ENCODE results near the gene MYH7.
A peak's percentile ranks its signal among the peaks of the same experiment; 100 is the strongest.
"Not testable (repeated sequence)": the region's sequence is repeated elsewhere in the genome, so short reads cannot be mapped to it uniquely, and the experiment has no call there.

Gene MYH7

DNA sequence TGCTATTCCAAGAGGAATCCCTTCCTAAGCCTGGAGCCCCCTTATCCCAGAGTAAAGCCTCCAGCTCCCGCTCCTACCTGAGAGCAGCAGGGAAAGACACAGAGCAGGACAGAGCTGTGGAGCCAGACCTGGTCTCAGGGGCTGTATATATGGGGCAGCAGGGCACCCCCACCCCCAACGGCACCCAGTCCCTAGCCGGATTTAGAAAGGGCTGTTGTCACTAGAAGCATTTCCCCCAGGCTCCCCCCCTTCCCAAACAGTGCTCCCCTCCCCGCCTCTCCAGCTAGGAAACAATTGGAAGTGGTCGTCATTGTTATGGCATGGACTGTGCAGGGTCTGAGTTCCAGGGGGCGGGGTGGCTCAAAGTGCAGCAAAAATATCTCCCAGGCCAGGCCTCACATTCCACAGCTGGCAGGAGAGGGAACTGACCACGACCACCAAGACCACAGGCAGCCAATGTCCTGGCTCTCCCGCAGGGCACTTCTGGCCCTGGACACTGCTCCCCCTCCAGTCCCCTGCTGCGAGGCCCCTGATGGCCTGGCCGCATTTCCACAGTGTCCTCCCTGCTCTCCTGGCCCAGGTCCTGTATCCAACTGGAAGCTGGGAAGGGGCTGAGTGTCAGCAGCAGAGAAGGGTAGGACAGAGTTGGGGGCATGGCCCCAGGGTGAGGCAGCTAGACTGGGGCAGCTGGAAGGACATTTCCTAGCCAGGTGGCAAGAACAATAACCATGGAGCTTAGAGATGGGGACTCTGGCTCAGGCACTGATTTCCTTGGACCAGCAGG, at the start of gene MYH7:
MYH7 (minus strand) TSS at position 118 of the 784 bp plus-strand sequence. CDS start 1,928 bp downstream, outside the sequence.
- DNase-seq, result no peak

DNA sequence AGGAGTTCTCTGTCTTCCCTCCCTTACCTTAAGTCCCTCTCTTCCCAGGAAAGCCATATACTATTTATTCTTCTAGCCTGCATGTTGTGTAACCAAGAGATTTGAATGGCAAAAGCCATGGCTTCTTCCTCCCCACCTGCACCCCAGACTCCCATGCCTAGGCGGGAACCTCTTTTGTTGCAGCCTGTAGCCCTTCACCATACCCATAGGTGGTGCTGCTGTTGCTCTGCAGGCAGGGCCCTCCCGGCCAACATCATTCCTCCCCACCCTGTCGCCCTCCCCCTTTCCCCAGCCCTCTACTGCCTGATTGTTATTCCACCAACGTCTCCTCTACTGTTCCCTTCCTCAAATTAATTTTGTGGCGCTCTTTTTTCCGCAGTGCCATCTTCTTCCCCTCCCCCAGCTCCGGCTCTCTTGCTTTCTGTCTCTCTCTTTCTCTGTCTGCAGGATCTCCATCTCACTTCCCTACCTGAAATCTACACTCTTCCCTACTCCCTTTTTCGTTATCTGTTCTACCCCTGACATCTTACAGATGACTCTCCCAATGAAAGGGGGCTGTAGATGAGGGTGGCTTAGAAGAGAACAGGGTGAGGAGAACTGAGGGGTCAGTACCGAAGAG, 47.9 kb upstream of the MYH7 start:
- DNase-seq, result peak; percentile 14

DNA sequence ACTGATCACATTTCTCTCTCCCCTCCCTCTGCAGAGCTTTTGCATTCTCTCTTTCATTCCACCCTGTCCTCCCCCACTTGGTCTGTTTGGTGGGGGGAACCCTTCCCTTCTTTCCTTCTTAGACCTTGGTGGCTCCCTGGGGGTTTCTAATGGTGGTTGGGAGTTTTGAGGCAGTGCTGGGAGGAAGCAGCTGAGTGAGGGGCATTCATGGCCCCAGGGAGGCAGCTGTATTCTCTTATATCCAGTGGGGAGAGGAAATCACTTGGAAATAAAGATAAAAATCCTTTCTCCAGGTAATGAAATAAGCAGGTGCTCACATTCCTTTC, 47.3 kb upstream of the MYH7 start:
- no peak for DNase-seq

DNA sequence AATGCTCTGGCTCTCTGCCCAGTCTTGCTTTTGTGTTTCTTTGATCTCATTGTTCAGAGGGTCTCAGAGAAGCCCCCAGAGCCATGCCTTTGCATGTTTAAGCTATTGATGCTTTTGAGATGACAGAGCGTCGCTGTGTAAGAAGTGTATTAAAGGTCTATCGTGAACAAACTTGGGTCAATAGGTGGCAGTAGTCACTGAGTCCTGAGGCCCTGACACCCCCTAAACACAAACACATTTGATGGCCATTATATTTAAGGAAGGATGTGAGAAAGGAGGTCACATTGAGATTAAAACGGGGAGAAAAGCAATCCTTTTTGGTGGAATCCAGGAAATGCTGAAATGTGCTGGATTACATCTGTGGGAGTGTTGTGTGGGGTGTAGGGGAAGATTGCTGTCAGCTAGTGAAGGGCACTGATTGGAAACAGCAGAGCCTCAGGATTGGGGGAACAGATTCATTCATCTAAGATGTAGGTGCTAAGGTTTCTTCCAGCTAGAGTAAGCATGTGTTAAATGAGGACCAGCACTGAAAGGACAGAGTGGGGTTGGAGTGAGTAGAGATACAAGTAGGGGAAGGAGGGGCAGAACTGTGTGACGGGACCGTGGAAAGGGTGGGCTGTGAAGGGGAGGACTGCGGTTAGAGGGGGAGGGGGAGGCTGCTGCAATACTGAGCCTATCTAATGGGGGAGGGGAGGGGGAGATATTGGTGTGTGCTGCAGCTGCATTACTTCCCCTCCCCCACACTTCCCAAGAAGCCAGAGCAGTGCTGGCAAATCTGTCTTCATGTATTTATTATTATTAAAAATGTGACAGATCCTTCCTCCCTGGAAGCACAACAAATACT, 46.7 kb upstream of the MYH7 start:
- DNase-seq, result no peak

DNA sequence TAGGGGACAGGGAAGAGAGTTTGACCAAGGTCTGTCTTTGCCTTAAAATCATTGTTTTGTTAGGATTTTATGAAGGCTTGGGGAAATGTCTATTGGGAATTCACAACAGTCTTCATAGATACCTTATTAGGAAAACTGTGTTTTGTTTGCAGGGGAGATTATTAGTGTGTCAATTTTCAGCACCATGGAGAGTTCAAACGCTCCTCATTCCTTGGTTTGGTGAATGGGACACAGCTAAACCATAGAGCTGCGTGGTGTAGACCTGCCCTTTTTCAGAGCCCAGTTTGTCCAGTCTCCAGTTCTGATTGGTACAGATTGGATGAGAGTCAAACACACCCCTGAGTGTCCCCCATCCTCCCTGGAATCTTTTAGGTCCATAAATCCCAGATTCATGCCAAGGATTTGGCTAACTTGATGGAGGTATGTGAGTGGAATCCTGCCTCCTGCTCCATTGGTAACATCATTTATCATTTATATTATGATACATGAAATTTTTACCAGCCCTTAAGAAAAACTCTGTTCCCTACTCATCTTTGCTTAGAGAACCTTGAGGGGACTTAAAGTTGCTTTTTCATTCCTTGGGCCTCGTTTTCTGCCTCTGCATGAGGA, 46.0 kb upstream of the MYH7 start:
- DNase-seq, result no peak

DNA sequence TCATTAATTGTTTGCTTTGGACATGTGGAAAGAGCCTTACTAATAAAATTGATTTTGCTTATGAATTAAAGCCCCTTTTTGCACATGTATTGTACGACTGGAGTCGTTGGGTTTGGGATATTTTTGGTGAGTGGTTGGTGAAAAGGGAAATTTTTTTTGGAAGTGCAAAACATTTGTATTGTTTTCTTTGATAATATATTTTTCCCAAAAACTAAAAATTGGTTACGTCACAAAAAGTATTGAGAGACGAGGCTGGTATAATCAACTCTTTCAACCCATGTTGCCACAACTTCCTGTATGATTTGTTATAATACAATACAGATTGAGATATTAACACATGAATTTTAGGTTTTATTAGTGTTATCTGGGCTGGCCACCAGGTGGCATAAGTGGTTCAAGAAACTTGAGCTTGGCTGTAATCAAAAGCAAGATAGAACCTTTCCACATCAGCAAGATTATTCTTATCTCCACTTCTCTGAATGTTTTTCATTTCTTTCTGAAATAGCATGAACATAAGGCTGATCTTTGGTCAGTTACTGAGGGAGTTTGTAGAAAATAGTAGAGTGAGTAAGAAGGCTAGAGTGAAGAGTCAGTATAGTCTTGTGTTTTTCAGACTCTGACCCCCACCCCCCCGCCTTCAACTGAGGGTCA, 42.8 kb upstream of the MYH7 start:
- DNase-seq, result peak; percentile 69

DNA sequence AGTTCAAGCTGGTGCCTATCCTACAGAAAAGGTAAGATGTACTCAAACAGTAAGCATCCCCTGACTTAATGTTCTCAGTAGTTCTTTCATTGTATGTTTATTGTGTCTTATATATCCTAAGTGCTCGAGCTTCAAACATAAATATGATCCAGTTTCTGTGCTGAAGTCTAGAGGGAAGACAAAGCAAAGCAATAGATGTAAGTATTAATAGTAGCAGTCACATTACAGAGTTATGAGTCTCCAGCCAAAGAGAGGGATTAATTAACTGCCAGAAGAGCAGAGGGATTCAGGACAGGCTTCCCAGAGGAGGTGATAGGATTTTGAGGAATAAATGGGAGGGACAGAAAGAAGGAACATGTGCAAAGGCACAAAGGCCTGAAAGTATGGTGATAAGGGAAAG, 35.5 kb upstream of the MYH7 start:
- no peak for DNase-seq

DNA sequence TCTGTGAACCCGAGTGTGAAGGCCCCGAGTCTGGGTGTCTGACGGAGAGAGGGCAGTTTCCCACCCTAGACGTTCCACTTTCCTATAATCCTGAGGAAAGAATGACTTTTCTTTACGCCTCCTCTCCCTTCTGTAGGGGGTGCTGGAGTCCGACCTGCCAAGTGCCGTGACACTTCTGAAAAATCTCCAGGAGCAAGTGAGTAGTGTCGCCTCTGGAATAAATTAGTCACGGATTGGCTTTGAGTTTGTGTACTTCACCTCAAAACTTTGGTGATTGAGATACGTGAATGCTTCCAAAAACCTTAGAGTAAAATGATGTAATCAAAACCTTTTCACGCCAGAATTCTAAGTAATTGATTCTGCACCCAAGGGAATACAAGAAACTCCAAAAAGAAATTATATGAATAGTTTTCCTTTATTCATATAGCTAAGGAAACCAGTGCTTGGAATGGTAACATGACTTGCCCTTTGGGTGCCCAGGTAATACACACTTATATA, 34.5 kb upstream of the MYH7 start:
- no peak for DNase-seq

DNA sequence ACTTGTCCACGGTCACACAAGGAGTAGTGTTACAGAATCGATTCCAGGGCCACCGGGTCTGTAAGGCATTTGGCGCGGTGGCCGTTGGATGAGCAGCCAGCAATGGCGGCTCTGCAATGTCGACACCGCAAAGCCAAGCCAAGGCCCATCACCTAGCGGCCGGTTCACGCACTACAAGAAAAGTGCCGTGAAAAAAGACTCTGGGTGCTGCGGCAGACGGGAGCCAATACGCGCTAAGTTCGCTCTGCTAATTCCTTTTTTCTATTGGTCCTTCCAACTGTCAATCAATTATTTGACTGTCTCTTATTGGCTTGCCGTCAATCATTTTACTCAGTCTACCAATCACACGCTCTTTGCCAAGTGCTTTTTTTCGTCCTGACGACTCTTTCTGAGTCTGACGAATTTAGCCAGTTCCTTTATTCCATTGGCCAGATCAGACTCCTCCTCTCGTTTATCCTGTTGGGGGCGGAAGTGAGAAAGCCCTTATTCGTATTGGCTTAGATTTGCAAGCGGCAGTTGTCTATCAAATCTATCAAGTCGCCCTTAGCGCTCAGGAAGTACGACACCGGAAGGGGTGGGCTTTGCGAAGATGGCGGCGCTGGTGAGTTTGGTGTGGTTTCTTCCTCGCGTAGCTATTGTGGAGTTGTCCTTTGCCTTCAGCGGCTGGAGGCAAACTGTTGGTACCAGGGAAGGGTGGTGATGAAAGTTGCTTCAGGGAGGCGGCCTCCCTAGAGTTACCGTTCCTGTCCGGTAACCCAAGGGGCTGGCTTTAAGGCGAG, 33.9 kb upstream of the MYH7 start, which contains the start of gene NGDN:
NGDN (plus strand) TSS at position 577 of the 779 bp plus-strand sequence; CDS start at position 590, 13 bp downstream.
- peak; percentile 97 for DNase-seq

DNA sequence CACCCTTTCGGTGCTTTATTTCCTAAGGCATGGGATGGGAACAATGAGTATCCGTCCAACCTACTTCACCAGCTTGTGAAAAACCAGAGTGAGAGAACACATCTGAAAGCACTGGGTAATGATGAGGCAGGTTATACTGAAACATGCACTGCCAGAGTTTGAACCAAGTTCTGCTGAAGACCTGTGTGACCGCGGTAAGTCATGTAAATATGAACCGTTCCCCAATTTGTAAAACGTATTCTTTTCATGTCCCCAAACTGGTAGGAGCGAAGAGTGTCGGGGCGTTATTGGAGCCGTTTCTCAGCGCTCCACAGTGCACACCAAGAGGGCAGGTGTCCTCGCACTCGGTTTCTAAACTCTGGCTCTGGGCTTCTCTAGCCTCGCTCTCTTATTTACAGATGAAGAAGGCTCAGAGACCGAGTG, 33.3 kb upstream of the MYH7 start:
- no peak for DNase-seq

DNA sequence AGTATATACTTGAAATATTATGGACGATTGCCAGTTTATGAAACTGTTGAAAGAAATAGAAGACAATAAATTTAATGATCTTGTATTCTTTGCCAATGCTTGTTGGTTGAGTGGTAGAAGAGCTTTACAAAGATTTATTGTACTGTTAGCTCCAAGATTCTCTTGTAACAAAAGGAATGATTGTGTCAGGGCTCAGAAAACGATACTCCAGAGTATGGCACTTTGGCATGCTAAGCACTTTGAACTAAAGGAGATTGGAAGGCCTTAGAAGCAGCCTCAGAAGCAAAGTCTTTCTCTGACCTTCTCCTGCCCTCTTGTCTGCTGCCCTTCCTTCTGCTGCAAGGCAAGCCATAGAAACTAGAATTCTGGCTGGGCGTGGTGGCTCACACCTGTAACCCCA, 29.8 kb upstream of the MYH7 start:
- DNase-seq, result no peak

DNA sequence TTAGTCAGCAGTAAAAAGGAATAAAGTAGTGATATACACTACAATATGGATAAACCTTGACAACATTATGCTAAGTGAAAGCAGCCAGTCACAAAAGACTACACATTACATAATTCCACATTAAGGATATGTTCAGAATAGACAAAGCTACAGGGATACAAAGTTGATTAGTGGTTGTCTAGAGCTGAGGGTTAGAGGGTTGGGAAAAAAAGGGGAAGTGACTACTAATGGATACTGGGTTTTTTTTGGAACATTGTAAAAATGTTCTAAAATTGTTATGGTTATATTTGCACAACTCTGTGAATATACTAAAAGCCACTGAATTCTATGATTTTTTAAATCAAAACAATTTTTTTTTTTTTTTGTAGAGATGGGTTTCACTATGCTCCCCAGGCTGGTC, 29.2 kb upstream of the MYH7 start:
- DNase-seq, result no peak

DNA sequence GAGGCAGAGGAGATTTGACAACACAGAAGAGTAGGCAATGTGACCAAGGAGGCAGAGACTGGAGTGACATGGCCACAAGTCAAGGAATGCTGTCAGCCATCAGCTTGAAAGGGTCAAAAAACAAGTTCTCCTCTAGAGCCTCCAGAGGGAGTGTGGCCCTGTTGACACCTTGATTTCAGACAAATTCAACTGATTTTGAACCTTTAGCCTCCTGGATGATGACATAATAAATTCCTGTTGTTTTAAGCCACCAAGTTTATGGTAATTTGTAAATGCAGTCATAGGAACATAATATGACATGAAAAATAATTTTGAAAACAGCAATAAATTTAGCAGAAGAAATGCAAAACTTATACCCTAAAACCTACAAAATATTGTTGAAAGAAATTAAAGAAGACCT, 25.5 kb upstream of the MYH7 start:
- DNase-seq, result no peak

DNA sequence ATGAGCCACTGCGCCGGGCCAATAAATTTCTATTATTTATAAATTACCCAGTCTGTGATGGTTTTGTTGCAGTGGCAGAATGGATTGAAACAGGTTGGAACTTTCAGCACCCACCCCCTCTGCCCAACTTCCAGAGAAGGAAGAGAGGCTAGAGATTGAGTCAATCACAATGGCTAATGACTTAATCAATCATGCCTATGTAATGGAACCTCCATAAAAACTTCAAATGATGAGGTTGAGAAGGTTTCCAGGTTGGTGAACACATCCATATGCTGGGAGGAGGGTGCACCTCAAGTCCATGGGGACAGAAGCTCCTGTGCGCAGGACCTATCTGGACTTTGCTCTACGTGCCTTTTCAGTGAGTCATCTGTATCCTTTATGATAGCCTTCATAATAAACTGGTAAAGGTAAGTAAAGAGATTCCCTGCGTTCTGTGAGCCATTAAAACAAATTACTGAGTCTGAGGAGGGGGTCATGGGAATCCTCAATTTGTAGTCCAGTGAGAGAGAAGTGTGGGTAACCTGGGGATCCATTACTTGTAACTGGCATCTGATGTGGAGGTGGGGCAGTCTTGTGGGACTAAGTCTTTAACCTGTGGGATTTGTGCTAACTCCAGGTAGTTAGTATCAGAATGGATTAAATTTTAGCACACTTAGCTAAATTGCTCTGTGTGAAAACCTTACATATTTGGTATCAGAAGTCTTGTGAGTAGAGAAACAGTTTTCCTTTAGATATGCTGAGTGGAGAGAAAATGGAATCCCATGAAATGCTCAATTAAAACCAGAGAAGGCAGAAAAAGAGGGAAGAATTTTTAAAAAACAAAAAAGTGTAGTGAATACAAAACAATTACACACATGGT, 22.4 kb upstream of the MYH7 start:
- DNase-seq, result no peak

DNA sequence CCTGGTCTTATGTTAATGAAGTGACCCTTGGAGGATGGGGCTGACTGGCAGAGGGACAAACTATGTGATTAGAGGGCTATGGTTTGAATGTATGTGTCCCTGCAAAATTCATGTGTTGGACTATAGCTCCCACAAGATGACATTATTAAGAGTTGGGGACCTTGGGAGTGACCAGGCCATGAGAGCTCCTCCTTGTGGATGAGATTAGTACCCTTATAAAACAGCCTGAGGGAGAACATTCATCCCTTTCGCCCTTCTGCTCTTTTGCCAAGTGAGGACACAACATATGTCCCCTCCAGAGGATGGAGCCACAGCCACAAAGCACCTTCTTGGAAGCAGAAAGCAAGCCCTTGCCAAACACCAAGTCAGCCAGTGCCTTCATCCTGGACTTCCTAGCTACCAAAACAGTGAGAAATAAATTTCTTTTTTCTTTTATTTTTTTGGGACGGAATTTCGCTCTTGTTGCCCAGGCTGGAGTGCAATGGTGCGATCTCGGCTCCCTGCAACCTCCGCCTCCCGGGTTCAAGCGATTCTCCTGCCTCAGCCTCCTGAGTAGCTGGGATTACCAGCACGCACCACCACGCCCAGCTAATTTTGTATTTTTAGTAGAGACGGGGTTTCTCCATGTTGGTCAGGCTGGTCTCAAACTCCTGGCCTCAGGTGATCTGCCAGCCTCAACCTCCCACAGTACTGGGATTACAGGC, 21.6 kb upstream of the MYH7 start:
- DNase-seq, result not testable (repeated sequence)

DNA sequence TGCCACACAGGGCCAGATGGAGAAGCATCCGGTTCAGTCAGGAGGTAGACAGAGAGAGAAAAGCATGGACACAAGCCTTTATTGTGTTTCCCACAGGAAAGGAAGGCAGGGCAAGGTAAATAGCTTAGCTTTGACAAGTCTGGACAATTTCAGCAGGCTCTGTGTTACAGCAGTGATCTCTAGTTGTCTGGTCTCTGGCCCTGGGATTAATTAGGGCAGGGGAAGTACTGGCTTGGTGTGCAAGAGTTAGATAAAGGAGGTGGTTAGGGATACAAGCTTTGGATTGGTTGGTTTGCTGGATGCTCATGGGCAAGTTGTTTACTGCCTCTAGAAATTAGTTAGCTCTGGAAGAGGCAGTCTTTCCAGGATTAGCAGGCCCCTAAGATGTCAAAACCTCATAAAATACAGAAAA, 19.0 kb upstream of the MYH7 start:
- no peak for DNase-seq

DNA sequence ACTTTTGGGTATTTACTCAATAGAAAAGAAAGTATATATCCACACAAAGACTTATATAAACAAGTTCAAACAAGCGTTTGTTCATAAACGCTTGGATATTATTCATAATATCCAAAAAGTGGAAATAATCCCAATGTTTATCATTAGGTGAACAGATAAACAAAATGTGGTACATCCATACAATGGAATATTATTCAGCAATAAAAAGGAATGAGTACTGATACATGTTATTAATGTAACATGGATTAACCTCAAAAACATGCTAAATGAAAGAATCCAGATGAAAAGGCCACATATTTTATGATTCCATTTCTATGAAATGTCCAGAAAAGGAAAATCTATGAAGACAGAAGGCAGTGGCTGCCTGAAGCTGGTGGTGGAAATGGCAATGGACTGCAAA, 16.8 kb upstream of the MYH7 start:
- DNase-seq, result no peak

DNA sequence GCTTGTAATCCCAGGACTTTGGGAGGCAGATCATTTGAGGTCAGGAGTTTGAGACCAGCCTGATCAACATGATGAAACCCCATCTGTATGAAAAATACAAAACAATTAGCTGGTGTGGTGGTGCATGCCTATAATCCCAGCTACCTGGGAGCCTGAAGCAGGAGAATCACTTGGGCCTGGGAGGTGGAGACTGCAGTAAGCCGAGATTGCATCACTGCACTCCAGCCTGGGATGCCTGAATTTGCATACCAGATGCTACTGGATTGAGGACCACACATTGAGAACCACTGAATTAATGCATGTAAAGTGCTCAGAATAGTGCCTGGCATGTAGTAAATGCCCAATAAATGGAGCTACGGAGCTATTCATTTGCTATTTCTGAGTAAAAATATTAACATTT, 14.9 kb upstream of the MYH7 start:
- no peak for DNase-seq

DNA sequence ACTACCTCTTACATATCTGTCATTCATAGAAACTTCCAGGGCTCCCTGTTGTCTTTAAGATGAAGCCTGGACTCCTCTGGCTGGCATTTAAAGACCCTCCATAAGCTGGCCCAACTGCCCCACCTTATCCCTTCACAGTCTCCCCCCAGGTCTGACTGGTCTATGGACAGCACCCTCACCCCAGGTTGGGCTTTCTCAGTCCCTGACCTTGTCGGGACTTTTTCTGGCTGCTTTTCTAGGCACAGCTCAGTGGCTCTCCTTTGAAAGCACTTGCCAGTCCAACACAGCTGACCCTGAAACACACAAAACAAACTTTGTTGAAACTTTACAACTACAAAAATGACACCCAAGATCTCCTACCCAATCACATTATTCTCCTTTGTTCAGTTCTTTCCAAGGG, 13.9 kb upstream of the MYH7 start:
- no peak for DNase-seq

All from activated CD4-positive, alpha-beta T cell treated with anti-CD3 and anti-CD28 coated beads, Interleukin-2, Interleukin-6, amounts not matched to agents 100 ng/mL and 50 ng/mL, durations not matched to agents 16 hours and 8 hours (primary cell).